ENCODE data around the gene MYH7B. TPM values are rescaled to one million over a fixed set of nuclear protein-coding genes. Genes with fewer than 3 reads are reported as not detected.

The MYH7B gene
- total RNA-seq, 4 donors from 2014 or later = 0.41 to 3.0 (median 0.51) TPM; not detected in 1

GRCh38 chr20:34949120-34949519 is 6.5 kb upstream of the MYH7B start:
- intact Hi-C loops (cut with DNase I; ENCODE audit: low total_unique reads) = no loop called here
- no peak overlapping the region for H3K4me3 ChIP-seq
- H3K9me3 ChIP-seq = no peaks in the 10 kb centered on the region
- H3K36me3 ChIP-seq = no peaks in the 10 kb centered on the region
- DNase-seq = no peak
- no peaks in the 10 kb centered on the region for H3K4me1 ChIP-seq
- H3K27me3 ChIP-seq = no peaks in the 10 kb centered on the region
- TF ChIP-seq POLR2A (IDR thresholded peaks at IDR 0.05) (no peak), CTCF (IDR thresholded peaks at IDR 0.05) (no peak)
- no peak overlapping the region for H3K27ac ChIP-seq

GRCh38 chr20:34951252-34951651 is 4.4 kb upstream of the MYH7B start:
- Histone ChIP-seq H3K27ac (no peak overlapping the region), H3K36me3 (no peaks in the 10 kb centered on the region), H3K4me3 (no peak overlapping the region), H3K9me3 (no peaks in the 10 kb centered on the region), H3K27me3 (no peaks in the 10 kb centered on the region), H3K4me1 (no peaks in the 10 kb centered on the region)
- TF ChIP-seq CTCF (IDR thresholded peaks at IDR 0.05) = no peak
- TF ChIP-seq POLR2A (IDR thresholded peaks at IDR 0.05) = no peak
- intact Hi-C loops (cut with DNase I; ENCODE audit: low total_unique reads) = no loop called here
- no peak for DNase-seq

- Histone ChIP-seq H3K4me3 (no peak overlapping the region), H3K9me3 (no peaks in the 10 kb centered on the region), H3K4me1 (no peaks in the 10 kb centered on the region), H3K27ac (no peak overlapping the region), H3K27me3 (no peaks in the 10 kb centered on the region), H3K36me3 (no peaks in the 10 kb centered on the region)
- no peak for DNase-seq
- TF ChIP-seq CTCF (IDR thresholded peaks at IDR 0.05) (no peak), POLR2A (IDR thresholded peaks at IDR 0.05) (no peak)
- intact Hi-C loops (cut with DNase I; ENCODE audit: low total_unique reads) = no loop called here
Measured at GRCh38 chr20:34951652-34952051, 4.0 kb upstream of the MYH7B start.

GRCh38 chr20:34952671-34953070 is 3.0 kb upstream of the MYH7B start:
- TF ChIP-seq CTCF (IDR thresholded peaks at IDR 0.05) = no peak
- TF ChIP-seq POLR2A (IDR thresholded peaks at IDR 0.05) = no peak
- H3K4me3 ChIP-seq = no peak overlapping the region
- H3K4me1 ChIP-seq = no peaks in the 10 kb centered on the region
- H3K36me3 ChIP-seq = no peaks in the 10 kb centered on the region
- intact Hi-C loops (cut with DNase I; ENCODE audit: low total_unique reads) = no loop called here
- no peak overlapping the region for H3K27ac ChIP-seq
- no peak for DNase-seq
- no peaks in the 10 kb centered on the region for H3K9me3 ChIP-seq
- no peaks in the 10 kb centered on the region for H3K27me3 ChIP-seq

- Histone ChIP-seq H3K4me1 (no peaks in the 10 kb centered on the region), H3K36me3 (no peaks in the 10 kb centered on the region), H3K27ac (no peak overlapping the region), H3K9me3 (no peaks in the 10 kb centered on the region), H3K27me3 (no peaks in the 10 kb centered on the region), H3K4me3 (no peak overlapping the region)
- DNase-seq = no peak
- no peak for TF ChIP-seq CTCF (IDR thresholded peaks at IDR 0.05)
- no peak for TF ChIP-seq POLR2A (IDR thresholded peaks at IDR 0.05)
- intact Hi-C loops (cut with DNase I; ENCODE audit: low total_unique reads) = no loop called here
Measured at GRCh38 chr20:34953960-34954359, 1.7 kb upstream of the MYH7B start.

Data from uterus (tissue), 4 donors.